Gastrocnemius medialis (tissue), 4 donors: ENCODE measurements around the gene ARHGAP6. TPM values are rescaled to one million over a fixed set of nuclear protein-coding genes. Genes with fewer than 3 reads are reported as not detected.

Experiments used
- ATAC-seq, 2 donors: fragments of 150-250 bp; one replicate each; pipeline ENCODE4 v1.9.1; 2016
- DNase-seq, 2 donors: peaks; one replicate each; pipeline ENCODE4 v3.0.0-alpha.2; 2019
- H3K27ac ChIP-seq, 4 donors: fragments of 200-600 bp; sonication (generic); 1 replicate in 1 of 4; 2 replicates in 3 of 4; pipeline ENCODE4 v1.5.1; 2016 to 2018; ENCODE audit warnings: mild to moderate bottlenecking in 2 of 4, moderate library complexity in 1 of 4
- H3K27me3 ChIP-seq, 3 donors: fragments of 200-600 bp; sonication (generic) in 2 of 3; 1 replicate in 1 of 3; 2 replicates in 2 of 3; pipeline versions ENCODE4 v1.5.1 to v1.6.0; 2016 to 2019; ENCODE audit warnings: mild to moderate bottlenecking in 1 of 3, moderate library complexity in 1 of 3
- H3K36me3 ChIP-seq, 2 donors: fragments of 200-600 bp; sonication (generic) in 1 of 2; one replicate each; pipeline ENCODE4 v1.5.1; 2017 to 2018
- H3K4me1 ChIP-seq, 2 donors: fragments of 200-600 bp; sonication (generic) in 1 of 2; one replicate each; pipeline ENCODE4 v1.5.1; 2016 to 2017; ENCODE audit warnings: mild to moderate bottlenecking in 2 of 2
- H3K4me3 ChIP-seq, 4 donors: fragments of 200-600 bp; sonication (generic) in 3 of 4; 1 replicate in 1 of 4; 2 replicates in 3 of 4; pipeline ENCODE4 v1.5.1; 2016 to 2019; ENCODE audit warnings: mild to moderate bottlenecking in 2 of 4
- H3K9me3 ChIP-seq, 3 donors: fragments of 200-600 bp; sonication (generic) in 2 of 3; 1 replicate in 1 of 3; 2 replicates in 2 of 3; pipeline ENCODE4 v1.5.1; 2016 to 2019
- POLR2A ChIP-seq, 2 donors: fragments of 450-650 bp; IDR thresholded peaks; one replicate each; pipeline ENCODE4 v1.6.1; 2017; ENCODE audit warnings: antibody characterized with exemption in 2 of 2, mild to moderate bottlenecking in 2 of 2, moderate library complexity in 2 of 2
- in situ Hi-C, 4 donors: fragments of 200-750 bp; cut with MboI; loops; one replicate each; pipeline versions ENCODE4 v1.15.0 to v1.8.0; 2017; ENCODE audit warnings: low sequenced_read_pairs in 4 of 4
- intact Hi-C: fragments of 100-400 bp; cut with DNase I; formaldehyde crosslinking; loops from one replicate; pipeline ENCODE4 v1.15.1; 2023; ENCODE audit warnings: low total_unique reads
- total RNA-seq, 4 donors: library from RNA; depleted of rRNA; stranded (reverse); fragments of >200 nt; gene quantifications; one replicate each; pipeline versions ENCODE4 v1.1.0 to v1.2.3, GENCODE V29; 2016
- TF ChIP-seq, protein P1 (sequence below), 5 experiments: fragments of 450-650 bp in 3 of 5; fragments of 200-600 bp in 2 of 5; sonication (generic) in 2 of 5; IDR thresholded peaks in 4 of 5; conservative IDR thresholded peaks in 1 of 5; 1 replicate in 4 of 5; 2 replicates in 1 of 5; pipeline ENCODE4 v1.5.1; 2016 to 2019; ENCODE audit warnings: antibody characterized with exemption in 5 of 5, mild to moderate bottlenecking in 3 of 5, moderate library complexity in 3 of 5

Gene ARHGAP6
- total RNA-seq, 4 donors from 2014 or later = 10.7 to 18.0 (median 14.9) TPM

GRCh38 chrX:11533199-11533651, 132.5 kb downstream of the ARHGAP6 start:
- Histone ChIP-seq H3K36me3 (no peaks in the 10 kb centered on the region), H3K4me1 (peaks cover 0 to 7% of the 10 kb centered on the region in 2 donors), H3K4me3 (no peak overlapping the region), H3K27me3 (no peaks in the 10 kb centered on the region), H3K9me3 (no peaks in the 10 kb centered on the region), H3K27ac (no peak overlapping the region)
- in situ Hi-C loops (loop anchor here (5.0 to 25.0 kb wide), 6 partner anchors 189 to 386 kb away; partner anchors contain the start of gene MSL3 (in 1 of the 4)), intact Hi-C loops (loop anchor here (1.0 to 5.0 kb wide), 4 partner anchors 114 to 237 kb away; partner anchors contain the start of gene MSL3)
- no peak for TF ChIP-seq POLR2A (IDR thresholded peaks at IDR 0.05)
- TF ChIP-seq, protein P1, sequence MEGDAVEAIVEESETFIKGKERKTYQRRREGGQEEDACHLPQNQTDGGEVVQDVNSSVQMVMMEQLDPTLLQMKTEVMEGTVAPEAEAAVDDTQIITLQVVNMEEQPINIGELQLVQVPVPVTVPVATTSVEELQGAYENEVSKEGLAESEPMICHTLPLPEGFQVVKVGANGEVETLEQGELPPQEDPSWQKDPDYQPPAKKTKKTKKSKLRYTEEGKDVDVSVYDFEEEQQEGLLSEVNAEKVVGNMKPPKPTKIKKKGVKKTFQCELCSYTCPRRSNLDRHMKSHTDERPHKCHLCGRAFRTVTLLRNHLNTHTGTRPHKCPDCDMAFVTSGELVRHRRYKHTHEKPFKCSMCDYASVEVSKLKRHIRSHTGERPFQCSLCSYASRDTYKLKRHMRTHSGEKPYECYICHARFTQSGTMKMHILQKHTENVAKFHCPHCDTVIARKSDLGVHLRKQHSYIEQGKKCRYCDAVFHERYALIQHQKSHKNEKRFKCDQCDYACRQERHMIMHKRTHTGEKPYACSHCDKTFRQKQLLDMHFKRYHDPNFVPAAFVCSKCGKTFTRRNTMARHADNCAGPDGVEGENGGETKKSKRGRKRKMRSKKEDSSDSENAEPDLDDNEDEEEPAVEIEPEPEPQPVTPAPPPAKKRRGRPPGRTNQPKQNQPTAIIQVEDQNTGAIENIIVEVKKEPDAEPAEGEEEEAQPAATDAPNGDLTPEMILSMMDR (IDR thresholded peaks at IDR 0.05 in 4 of 5, conservative IDR thresholded peaks at IDR 0.05 in 1 of 5) = peak; percentile 73 to 99 (median 85)
- DNase-seq (no peak), ATAC-seq (peak; percentile 89 to 96)

GRCh38 chrX:11532291-11533078, 133.2 kb downstream of the ARHGAP6 start:
- H3K4me1 ChIP-seq = peaks cover 0 to 2% of the 10 kb centered on the region in 2 donors
- no peak for ATAC-seq
- TF ChIP-seq POLR2A (IDR thresholded peaks at IDR 0.05) = no peak
- TF ChIP-seq, protein P1 (IDR thresholded peaks at IDR 0.05 in 4 of 5, conservative IDR thresholded peaks at IDR 0.05 in 1 of 5) = no peak
- H3K27me3 ChIP-seq = no peaks in the 10 kb centered on the region
- in situ Hi-C loops (loop anchor here (5.0 to 25.0 kb wide), 6 partner anchors 190 to 385 kb away; partner anchors contain the start of gene MSL3 (in 1 of the 4)), intact Hi-C loops (loop anchor here (1.0 to 5.0 kb wide), 4 partner anchors 115 to 238 kb away; partner anchors contain the start of gene MSL3)
- no peak for DNase-seq
- H3K36me3 ChIP-seq = no peaks in the 10 kb centered on the region
- H3K9me3 ChIP-seq = no peaks in the 10 kb centered on the region
- no peak overlapping the region for H3K27ac ChIP-seq
- H3K4me3 ChIP-seq = no peak overlapping the region

- DNase-seq = no peak
- H3K4me3 ChIP-seq = no peak overlapping the region
- H3K9me3 ChIP-seq = no peaks in the 10 kb centered on the region
- TF ChIP-seq POLR2A (IDR thresholded peaks at IDR 0.05) = no peak
- TF ChIP-seq, protein P1 (IDR thresholded peaks at IDR 0.05 in 4 of 5, conservative IDR thresholded peaks at IDR 0.05 in 1 of 5) = peak in 2 of 5 experiments; percentile 22 to 27
- no peaks in the 10 kb centered on the region for H3K4me1 ChIP-seq
- in situ Hi-C loops (loop anchor here (5.0 to 25.0 kb wide), 6 partner anchors 191 to 384 kb away; partner anchors contain the start of gene MSL3 (in 1 of the 4)), intact Hi-C loops (loop anchor here (1.0 to 5.0 kb wide), 3 partner anchors 116 to 387 kb away; no protein-coding TSS in a partner anchor)
- ATAC-seq = no peak
- no peak overlapping the region for H3K27ac ChIP-seq
- no peaks in the 10 kb centered on the region for H3K36me3 ChIP-seq
- no peaks in the 10 kb centered on the region for H3K27me3 ChIP-seq
These were observed 134.5 kb downstream of the ARHGAP6 start for GRCh38 chrX:11531226-11531625.

DNA sequence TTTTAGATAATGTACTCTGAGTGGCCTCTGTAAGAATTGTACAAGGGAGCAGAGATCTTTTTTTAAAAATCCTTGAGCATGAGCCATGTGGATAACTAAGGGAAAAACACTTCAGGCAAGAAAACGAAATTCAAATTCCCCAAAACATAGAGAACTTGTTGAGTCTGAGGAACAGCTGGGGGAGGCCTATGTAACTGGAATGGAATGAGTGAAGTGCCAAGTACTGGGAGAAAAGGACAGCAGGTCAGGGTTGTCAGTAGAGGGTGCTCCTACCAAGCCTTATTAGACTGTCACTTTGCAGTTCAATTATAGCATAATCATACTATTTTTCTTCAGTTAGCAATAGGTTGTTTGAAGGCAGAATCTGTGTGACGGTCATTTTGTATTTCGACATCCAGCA, 135.1 kb downstream of the ARHGAP6 start:
- no peak for ATAC-seq
- DNase-seq = no peak
- TF ChIP-seq, protein P1 (IDR thresholded peaks at IDR 0.05 in 4 of 5, conservative IDR thresholded peaks at IDR 0.05 in 1 of 5) = no peak
- TF ChIP-seq POLR2A (IDR thresholded peaks at IDR 0.05) = no peak
- H3K27me3 ChIP-seq = no peaks in the 10 kb centered on the region
- no peak overlapping the region for H3K27ac ChIP-seq
- H3K9me3 ChIP-seq = no peaks in the 10 kb centered on the region
- H3K4me1 ChIP-seq = no peaks in the 10 kb centered on the region
- intact Hi-C loops = loop anchor here (1.0 to 5.0 kb wide), 3 partner anchors 117 to 386 kb away; no protein-coding TSS in a partner anchor
- no peaks in the 10 kb centered on the region for H3K36me3 ChIP-seq
- in situ Hi-C loops = loop anchor here (5.0 to 25.0 kb wide), 6 partner anchors 192 to 383 kb away; partner anchors contain the start of gene MSL3 (in 1 of the 4)
- no peak overlapping the region for H3K4me3 ChIP-seq
